Measurements from ENCODE around the gene ZDHHC7.

ZDHHC7 gene

GRCh38 chr16:85019659-85020245 is 8.4 kb upstream of the ZDHHC7 start:
- Histone ChIP-seq H3K4me1 (ENCODE audit: control insufficient read depth in 5 of 5, insufficient read depth in 5 of 5, low read length in 5 of 5) (peaks cover 0 to 7% (median 4%) of the 10 kb centered on the region in 5 donors), H3K27me3 (ENCODE audit: control insufficient read depth in 5 of 5, insufficient read depth in 4 of 5, low read length in 5 of 5) (no peaks in the 10 kb centered on the region), H3K27ac (ENCODE audit: low read depth, low read length) (no peak overlapping the region), H3K9ac (ENCODE audit: low read length in 5 of 5) (peak overlapping the region in 2 of 5 donors; percentile 1 to 5), H3K4me3 (ENCODE audit: low read depth in 1 of 5, low read length in 5 of 5) (no peak overlapping the region), H3K36me3 (ENCODE audit: control insufficient read depth in 5 of 5, insufficient read depth in 5 of 5, low read length in 5 of 5) (no peaks in the 10 kb centered on the region), H3K9me3 (ENCODE audit: control insufficient read depth in 5 of 5, low read length in 5 of 5) (peaks cover 0 to 6% (median 0%) of the 10 kb centered on the region in 5 donors)

- peaks cover 0 to 7% (median 4%) of the 10 kb centered on the region in 5 donors for H3K4me1 ChIP-seq (ENCODE audit: control insufficient read depth in 5 of 5, insufficient read depth in 5 of 5, low read length in 5 of 5)
- no peaks in the 10 kb centered on the region for H3K36me3 ChIP-seq (ENCODE audit: control insufficient read depth in 5 of 5, insufficient read depth in 5 of 5, low read length in 5 of 5)
- H3K9ac ChIP-seq (ENCODE audit: low read length in 5 of 5), result no peak overlapping the region
- no peak overlapping the region for H3K27ac ChIP-seq (ENCODE audit: low read depth, low read length)
- H3K27me3 ChIP-seq (ENCODE audit: control insufficient read depth in 5 of 5, insufficient read depth in 4 of 5, low read length in 5 of 5), result no peaks in the 10 kb centered on the region
- H3K4me3 ChIP-seq (ENCODE audit: low read depth in 1 of 5, low read length in 5 of 5), result no peak overlapping the region
- peaks cover 0 to 6% (median 0%) of the 10 kb centered on the region in 5 donors for H3K9me3 ChIP-seq (ENCODE audit: control insufficient read depth in 5 of 5, low read length in 5 of 5)
Observed at GRCh38 chr16:85018529-85019236, 7.3 kb upstream of the ZDHHC7 start.

- Histone ChIP-seq H3K9ac (ENCODE audit: low read length in 5 of 5) (no peak overlapping the region), H3K27me3 (ENCODE audit: control insufficient read depth in 5 of 5, insufficient read depth in 4 of 5, low read length in 5 of 5) (no peaks in the 10 kb centered on the region), H3K9me3 (ENCODE audit: control insufficient read depth in 5 of 5, low read length in 5 of 5) (peaks cover 0 to 2% (median 0%) of the 10 kb centered on the region in 5 donors), H3K4me3 (ENCODE audit: low read depth in 1 of 5, low read length in 5 of 5) (no peak overlapping the region), H3K4me1 (ENCODE audit: control insufficient read depth in 5 of 5, insufficient read depth in 5 of 5, low read length in 5 of 5) (peaks cover 0 to 7% (median 4%) of the 10 kb centered on the region in 5 donors), H3K36me3 (ENCODE audit: control insufficient read depth in 5 of 5, insufficient read depth in 5 of 5, low read length in 5 of 5) (no peaks in the 10 kb centered on the region), H3K27ac (ENCODE audit: low read depth, low read length) (no peak overlapping the region)
Observed at GRCh38 chr16:85017633-85018032, 6.3 kb upstream of the ZDHHC7 start.

GRCh38 chr16:85017151-85017550 is 5.8 kb upstream of the ZDHHC7 start:
- no peaks in the 10 kb centered on the region for H3K9me3 ChIP-seq (ENCODE audit: control insufficient read depth in 5 of 5, low read length in 5 of 5)
- H3K27me3 ChIP-seq (ENCODE audit: control insufficient read depth in 5 of 5, insufficient read depth in 4 of 5, low read length in 5 of 5), result no peaks in the 10 kb centered on the region
- no peak overlapping the region for H3K9ac ChIP-seq (ENCODE audit: low read length in 5 of 5)
- H3K27ac ChIP-seq (ENCODE audit: low read depth, low read length), result no peak overlapping the region
- H3K4me3 ChIP-seq (ENCODE audit: low read depth in 1 of 5, low read length in 5 of 5), result no peak overlapping the region
- no peaks in the 10 kb centered on the region for H3K36me3 ChIP-seq (ENCODE audit: control insufficient read depth in 5 of 5, insufficient read depth in 5 of 5, low read length in 5 of 5)
- peaks cover 0 to 7% (median 5%) of the 10 kb centered on the region in 5 donors for H3K4me1 ChIP-seq (ENCODE audit: control insufficient read depth in 5 of 5, insufficient read depth in 5 of 5, low read length in 5 of 5)

- no peaks in the 10 kb centered on the region for H3K9me3 ChIP-seq (ENCODE audit: control insufficient read depth in 5 of 5, low read length in 5 of 5)
- H3K27me3 ChIP-seq (ENCODE audit: control insufficient read depth in 5 of 5, insufficient read depth in 4 of 5, low read length in 5 of 5), result no peaks in the 10 kb centered on the region
- no peaks in the 10 kb centered on the region for H3K36me3 ChIP-seq (ENCODE audit: control insufficient read depth in 5 of 5, insufficient read depth in 5 of 5, low read length in 5 of 5)
- H3K27ac ChIP-seq (ENCODE audit: low read depth, low read length), result no peak overlapping the region
- H3K4me3 ChIP-seq (ENCODE audit: low read depth in 1 of 5, low read length in 5 of 5), result no peak overlapping the region
- H3K9ac ChIP-seq (ENCODE audit: low read length in 5 of 5), result no peak overlapping the region
- peaks cover under 1 to 17% (median 13%) of the 10 kb centered on the region in 5 donors for H3K4me1 ChIP-seq (ENCODE audit: control insufficient read depth in 5 of 5, insufficient read depth in 5 of 5, low read length in 5 of 5)
Observed at GRCh38 chr16:85015481-85016187, 4.3 kb upstream of the ZDHHC7 start.

GRCh38 chr16:85014311-85014710 is 3.0 kb upstream of the ZDHHC7 start:
- Histone ChIP-seq H3K9me3 (ENCODE audit: control insufficient read depth in 5 of 5, low read length in 5 of 5) (no peaks in the 10 kb centered on the region), H3K27ac (ENCODE audit: low read depth, low read length) (no peak overlapping the region), H3K27me3 (ENCODE audit: control insufficient read depth in 5 of 5, insufficient read depth in 4 of 5, low read length in 5 of 5) (no peaks in the 10 kb centered on the region), H3K4me1 (ENCODE audit: control insufficient read depth in 5 of 5, insufficient read depth in 5 of 5, low read length in 5 of 5) (peaks cover 3 to 22% (median 19%) of the 10 kb centered on the region in 5 donors), H3K4me3 (ENCODE audit: low read depth in 1 of 5, low read length in 5 of 5) (no peak overlapping the region), H3K36me3 (ENCODE audit: control insufficient read depth in 5 of 5, insufficient read depth in 5 of 5, low read length in 5 of 5) (no peaks in the 10 kb centered on the region), H3K9ac (ENCODE audit: low read length in 5 of 5) (no peak overlapping the region)

GRCh38 chr16:85011846-85012284 is 530 bp upstream of the ZDHHC7 start:
- H3K27me3 ChIP-seq (ENCODE audit: control insufficient read depth in 5 of 5, insufficient read depth in 4 of 5, low read length in 5 of 5), result no peaks in the 10 kb centered on the region
- peaks cover 0 to 3% (median 0%) of the 10 kb centered on the region in 5 donors for H3K36me3 ChIP-seq (ENCODE audit: control insufficient read depth in 5 of 5, insufficient read depth in 5 of 5, low read length in 5 of 5)
- peak overlapping the region; percentile 97 for H3K27ac ChIP-seq (ENCODE audit: low read depth, low read length)
- no peaks in the 10 kb centered on the region for H3K9me3 ChIP-seq (ENCODE audit: control insufficient read depth in 5 of 5, low read length in 5 of 5)
- peaks cover 3 to 39% (median 26%) of the 10 kb centered on the region in 5 donors for H3K4me1 ChIP-seq (ENCODE audit: control insufficient read depth in 5 of 5, insufficient read depth in 5 of 5, low read length in 5 of 5)
- H3K4me3 ChIP-seq (ENCODE audit: low read depth in 1 of 5, low read length in 5 of 5), result peak overlapping the region; percentile 80 to 97 (median 86)
- peak overlapping the region; percentile 87 to 99 (median 95) for H3K9ac ChIP-seq (ENCODE audit: low read length in 5 of 5)

- Histone ChIP-seq H3K9ac (ENCODE audit: low read length in 5 of 5) (peak overlapping the region; percentile 57 to 95 (median 92)), H3K27ac (ENCODE audit: low read depth, low read length) (peak overlapping the region; percentile 79), H3K36me3 (ENCODE audit: control insufficient read depth in 5 of 5, insufficient read depth in 5 of 5, low read length in 5 of 5) (peaks cover 0 to 3% (median 0%) of the 10 kb centered on the region in 5 donors), H3K27me3 (ENCODE audit: control insufficient read depth in 5 of 5, insufficient read depth in 4 of 5, low read length in 5 of 5) (no peaks in the 10 kb centered on the region), H3K4me3 (ENCODE audit: low read depth in 1 of 5, low read length in 5 of 5) (peak overlapping the region; percentile 80 to 97 (median 86)), H3K4me1 (ENCODE audit: control insufficient read depth in 5 of 5, insufficient read depth in 5 of 5, low read length in 5 of 5) (peaks cover 7 to 44% (median 32%) of the 10 kb centered on the region in 5 donors), H3K9me3 (ENCODE audit: control insufficient read depth in 5 of 5, low read length in 5 of 5) (no peaks in the 10 kb centered on the region)
Observed at GRCh38 chr16:85010446-85010930, 847 bp downstream of the ZDHHC7 start.

GRCh38 chr16:85008271-85008670 is 3.1 kb downstream of the ZDHHC7 start:
- Histone ChIP-seq H3K4me3 (ENCODE audit: low read depth in 1 of 5, low read length in 5 of 5) (no peak overlapping the region), H3K9ac (ENCODE audit: low read length in 5 of 5) (no peak overlapping the region), H3K9me3 (ENCODE audit: control insufficient read depth in 5 of 5, low read length in 5 of 5) (no peaks in the 10 kb centered on the region), H3K27me3 (ENCODE audit: control insufficient read depth in 5 of 5, insufficient read depth in 4 of 5, low read length in 5 of 5) (no peaks in the 10 kb centered on the region), H3K4me1 (ENCODE audit: control insufficient read depth in 5 of 5, insufficient read depth in 5 of 5, low read length in 5 of 5) (peaks cover 7 to 66% (median 54%) of the 10 kb centered on the region in 5 donors), H3K36me3 (ENCODE audit: control insufficient read depth in 5 of 5, insufficient read depth in 5 of 5, low read length in 5 of 5) (peaks cover 0 to 3% (median 0%) of the 10 kb centered on the region in 5 donors), H3K27ac (ENCODE audit: low read depth, low read length) (no peak overlapping the region)
